HCT116 (cell line): ENCODE data around the gene FSTL4.
A peak's percentile ranks its signal among the peaks of the same experiment; 100 is the strongest.

Experiments
- POLR2AphosphoS5 ChIP-seq: IDR thresholded peaks from 2 replicates; pipeline ENCODE4 v1.6.1; 2011; ENCODE audit warnings: mild to moderate bottlenecking, low read depth, low read length, moderate library complexity
- RAD21 ChIP-seq: IDR thresholded peaks from 2 replicates; pipeline ENCODE4 v1.6.1; 2012; ENCODE audit warnings: low read depth, mild to moderate bottlenecking

DNA sequence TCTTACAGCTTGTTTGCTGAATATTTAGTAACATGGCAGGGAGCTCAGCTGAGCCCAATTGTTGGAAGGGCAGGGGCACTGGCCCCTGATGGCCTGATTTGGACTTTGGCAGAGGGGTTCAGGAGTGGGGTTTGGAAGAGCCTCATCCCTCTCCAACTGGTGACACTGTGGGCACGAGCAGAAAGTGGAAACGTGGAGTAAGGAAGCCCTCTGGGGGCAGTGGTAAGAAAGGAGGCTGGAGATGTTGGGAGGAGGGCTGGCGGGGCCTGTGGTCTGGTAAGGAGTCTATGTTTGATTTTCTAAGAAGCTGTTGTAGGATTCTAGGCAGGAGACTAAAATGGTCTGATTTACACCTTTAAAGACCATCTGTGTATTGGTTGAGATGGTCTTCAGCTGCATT is 351.6 kb downstream of the FSTL4 start:
- TF ChIP-seq RAD21 = peak; percentile 63
- TF ChIP-seq POLR2AphosphoS5 = no peak
